GM23248 (cell line): ENCODE results near the gene PRR30. TPM values are rescaled to one million over a fixed set of nuclear protein-coding genes. Genes with fewer than 3 reads are reported as not detected.

Experiments used
- DNase-seq: peaks from one replicate; pipeline ENCODE4 v3.0.0-alpha.2; 2015
- H2AFZ ChIP-seq: fragments of 200-600 bp; sonication (generic); 2 replicates; pipeline ENCODE4 v1.6.1; 2016; ENCODE audit warnings: antibody characterized with exemption
- H3F3A ChIP-seq: fragments of 200-600 bp; sonication (generic); 2 replicates; pipeline ENCODE4 v1.6.1; 2016; ENCODE audit warnings: mild to moderate bottlenecking, antibody characterized with exemption, mixed run types; ENCODE audit not compliant: insufficient read depth
- H3K27ac ChIP-seq: fragments of 200-600 bp; sonication (generic); 2 replicates; pipeline ENCODE4 v1.5.1; 2016; ENCODE audit warnings: mild to moderate bottlenecking
- H3K27me3 ChIP-seq: fragments of 200-600 bp; sonication (generic); replicated peaks from 2 replicates; pipeline ENCODE4 v1.6.1; 2016; ENCODE audit warnings: mild to moderate bottlenecking; ENCODE audit not compliant: insufficient read depth
- H3K36me3 ChIP-seq: fragments of 200-600 bp; sonication (generic); 2 replicates; pipeline ENCODE4 v1.6.1; 2016; ENCODE audit warnings: low read depth, mild to moderate bottlenecking
- H3K4me1 ChIP-seq: fragments of 200-600 bp; sonication (generic); 2 replicates; pipeline ENCODE4 v1.6.1; 2016; ENCODE audit warnings: mild to moderate bottlenecking; ENCODE audit not compliant: insufficient read depth
- H3K4me2 ChIP-seq: fragments of 200-600 bp; sonication (generic); one replicate; pipeline ENCODE4 v1.6.1; 2016; ENCODE audit warnings: mild to moderate bottlenecking; ENCODE audit not compliant: unreplicated experiment
- H3K4me3 ChIP-seq: fragments of 200-600 bp; sonication (generic); 2 replicates; pipeline ENCODE4 v1.5.1; 2016; ENCODE audit warnings: mild to moderate bottlenecking
- H3K79me2 ChIP-seq: fragments of 200-600 bp; sonication (generic); 2 replicates; pipeline ENCODE4 v1.6.1; 2016; ENCODE audit warnings: mild to moderate bottlenecking; ENCODE audit not compliant: insufficient read depth
- H3K9ac ChIP-seq: fragments of 200-600 bp; sonication (generic); 2 replicates; pipeline ENCODE4 v1.6.1; 2016; ENCODE audit warnings: mild to moderate bottlenecking
- H3K9me2 ChIP-seq: fragments of 200-600 bp; sonication (generic); 2 replicates; pipeline ENCODE4 v1.6.1; 2016; ENCODE audit warnings: mixed run types, mild to moderate bottlenecking, moderate library complexity; ENCODE audit not compliant: insufficient read depth
- H3K9me3 ChIP-seq: fragments of 200-600 bp; sonication (generic); one replicate; pipeline ENCODE4 v1.6.1; 2017; ENCODE audit warnings: low read depth
- H4K20me1 ChIP-seq: fragments of 200-600 bp; sonication (generic); 2 replicates; pipeline ENCODE4 v1.6.0; 2016; ENCODE audit not compliant: insufficient read depth
- EZH2 ChIP-seq: fragments of 200-600 bp; sonication (generic); IDR thresholded peaks from 2 replicates; pipeline ENCODE4 v1.6.1; 2018; ENCODE audit warnings: antibody characterized with exemption, mild to moderate bottlenecking; ENCODE audit not compliant: insufficient read depth, poor library complexity, severe bottlenecking
- EZH2phosphoT487 ChIP-seq: fragments of 200-600 bp; sonication (generic); IDR thresholded peaks from 2 replicates; pipeline ENCODE4 v1.6.1; 2018; ENCODE audit warnings: antibody characterized with exemption, moderate library complexity, mild to moderate bottlenecking, low read depth; ENCODE audit not compliant: insufficient read depth
- WGBS, 2 experiments: methylation state at CpG; one replicate each; pipeline ENCODE4 v1.1.6; 2015 to 2017; ENCODE audit warnings: low lambda C conversion rate in 2 of 2, low coverage in 1 of 2; ENCODE audit errors: missing lambda C conversion rate in 2 of 2; 5-methylcytosine and 5-hydroxymethylcytosine counted together
- in situ Hi-C: fragments of 300-500 bp; cut with MboI; formaldehyde crosslinking; loops from 2 replicates; pipeline ENCODE4 v1.15.0; 2020
- polyA plus RNA-seq: library from polyadenylated mRNA; unstranded; fragments of >200 nt; fragmentation: Nextera tagmentation; extraction: Ambion mirVana; gene quantifications from 2 replicates; pipeline ENCODE4 v1.2.1, GENCODE V29; 2016
- total RNA-seq: library from RNA; depleted of rRNA; stranded (reverse); fragments of >200 nt; shearing (Covaris generic); gene quantifications from 2 replicates; pipeline ENCODE4 v1.2.3, GENCODE V29; 2014

PRR30 gene
- total and polyA plus RNA-seq, 2 experiments from 2014 or later = not detected

DNA sequence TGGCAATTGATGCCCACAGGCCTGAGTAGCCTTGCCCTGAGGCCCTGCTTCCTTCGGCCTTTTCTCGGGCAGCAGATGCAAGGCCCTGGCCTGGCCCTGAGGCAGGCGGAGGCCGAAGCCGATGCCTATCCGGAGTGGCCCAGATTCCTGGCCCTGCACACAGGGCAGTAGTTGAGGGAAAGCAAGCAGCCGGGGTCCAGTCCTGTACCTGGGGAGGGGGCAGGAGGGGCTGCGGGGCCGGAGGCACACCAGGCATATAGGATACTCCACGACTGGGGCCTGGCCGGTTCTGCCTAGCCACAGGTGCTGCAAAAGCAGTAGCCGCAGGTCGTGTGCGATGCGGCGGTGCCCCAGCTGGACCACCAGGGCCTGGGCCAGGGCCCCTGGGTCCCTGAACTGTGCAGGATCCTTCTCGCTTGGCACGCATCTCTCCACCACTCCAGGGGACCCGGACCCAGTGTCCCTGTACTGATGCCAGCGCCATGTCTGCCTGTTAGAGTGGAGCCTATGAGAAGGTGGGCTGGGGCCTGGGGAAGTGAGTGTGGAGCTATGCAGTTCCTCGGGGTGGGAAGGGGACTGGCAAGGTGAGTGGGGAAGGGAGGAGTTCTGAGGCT is 1.8 kb downstream of the PRR30 start:
- WGBS, 2 experiments = 85 to 92% methylated on average over 17 to 21 of the region's 21 CpGs
- no peaks in the 10 kb centered on the region; the same call in 1 of the 2 replicates for H3K27me3 ChIP-seq
- no peak overlapping the region for H3K4me2 ChIP-seq
- no peaks in the 10 kb centered on the region for H3F3A ChIP-seq
- peaks cover 11% of the 10 kb centered on the region; the same call in 1 of the 2 replicates for H3K4me1 ChIP-seq
- no peak overlapping the region for H3K9ac ChIP-seq
- H3K4me3 ChIP-seq = no peak overlapping the region
- DNase-seq = no peak
- no peaks in the 10 kb centered on the region for H3K9me2 ChIP-seq
- no peaks in the 10 kb centered on the region for H3K9me3 ChIP-seq
- H2AFZ ChIP-seq = no peak overlapping the region
- in situ Hi-C loops = no loop called here
- no peaks in the 10 kb centered on the region for H3K36me3 ChIP-seq
- H4K20me1 ChIP-seq = no peaks in the 10 kb centered on the region
- no peak overlapping the region for H3K27ac ChIP-seq
- peaks cover 20% of the 10 kb centered on the region for H3K79me2 ChIP-seq
- TF ChIP-seq EZH2 (no peak), EZH2phosphoT487 (no peak)

DNA sequence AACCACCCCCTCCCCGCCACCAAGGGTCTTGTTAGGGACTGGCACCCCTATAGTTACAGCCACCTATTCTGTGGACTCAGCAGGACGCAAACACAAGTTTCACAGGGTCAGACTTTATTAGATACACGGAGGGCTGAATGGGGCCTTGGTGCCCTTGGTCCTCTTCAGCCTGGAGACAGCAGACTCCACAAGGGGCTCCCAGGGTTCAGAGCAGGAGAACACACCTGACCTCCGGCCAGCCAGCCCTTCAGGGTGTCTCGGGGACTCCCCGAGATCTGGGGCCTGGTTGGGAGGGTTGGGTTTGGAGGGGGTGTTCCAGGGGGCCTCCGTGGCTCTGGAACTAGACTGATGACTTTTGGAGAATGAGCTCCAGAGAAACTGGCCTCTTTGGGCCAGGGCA is 2.5 kb downstream of the PRR30 start:
- no peak for DNase-seq
- H3K79me2 ChIP-seq = peaks cover 20% of the 10 kb centered on the region
- no peaks in the 10 kb centered on the region for H3K36me3 ChIP-seq
- H3K4me2 ChIP-seq = no peak overlapping the region
- H3K9me2 ChIP-seq = no peaks in the 10 kb centered on the region
- 84 to 89% methylated on average over 7 of the region's 7 CpGs for whole genome bisulfite sequencing, 2 experiments
- TF ChIP-seq EZH2phosphoT487 = no peak
- no peak for TF ChIP-seq EZH2
- H3K27me3 ChIP-seq = no peaks in the 10 kb centered on the region
- H2AFZ ChIP-seq = no peak overlapping the region
- no peaks in the 10 kb centered on the region for H4K20me1 ChIP-seq
- H3K9ac ChIP-seq = no peak overlapping the region
- H3K4me1 ChIP-seq = peaks cover 11% of the 10 kb centered on the region; the same call in 1 of the 2 replicates
- no peak overlapping the region for H3K27ac ChIP-seq
- H3K4me3 ChIP-seq = no peak overlapping the region
- in situ Hi-C loops = no loop called here
- H3F3A ChIP-seq = no peaks in the 10 kb centered on the region
- H3K9me3 ChIP-seq = no peaks in the 10 kb centered on the region

DNA sequence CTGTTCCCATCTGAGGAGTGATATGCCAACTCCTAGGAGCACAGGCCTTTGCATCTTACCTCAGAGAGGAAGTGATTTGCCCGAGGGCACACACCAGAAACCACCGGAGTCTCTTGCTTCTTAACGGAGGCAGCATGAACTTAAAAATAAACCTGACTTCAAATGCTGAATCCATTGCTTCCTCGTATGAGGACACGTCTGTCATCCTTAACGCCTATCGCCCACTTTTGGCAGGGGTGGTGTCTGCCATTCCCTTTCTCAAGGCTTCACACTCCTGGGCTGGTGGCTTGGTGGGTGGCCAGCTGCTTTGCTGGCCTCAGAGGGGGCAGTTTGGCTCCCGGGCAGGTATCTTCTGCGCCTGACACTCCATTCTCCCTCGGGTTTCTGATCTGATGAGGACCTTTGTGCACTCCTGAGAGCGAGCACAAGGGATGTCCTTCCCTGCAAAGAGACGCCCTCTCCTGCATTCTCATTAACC is 3.7 kb downstream of the PRR30 start:
- DNase-seq = no peak
- no peaks in the 10 kb centered on the region for H3K9me2 ChIP-seq
- no peaks in the 10 kb centered on the region for H3K9me3 ChIP-seq
- TF ChIP-seq EZH2phosphoT487 = no peak
- TF ChIP-seq EZH2 = no peak
- no peak overlapping the region for H3K9ac ChIP-seq
- WGBS, 2 experiments = 79 to 82% methylated on average over 12 of the region's 12 CpGs
- in situ Hi-C loops = no loop called here
- no peaks in the 10 kb centered on the region for H3K27me3 ChIP-seq
- H3K4me1 ChIP-seq = peaks cover 11% of the 10 kb centered on the region; the same call in 1 of the 2 replicates
- H3K27ac ChIP-seq = no peak overlapping the region
- H3K36me3 ChIP-seq = no peaks in the 10 kb centered on the region
- H3K4me3 ChIP-seq = no peak overlapping the region
- peak overlapping the region; percentile 95; the same call in 1 of the 2 replicates for H2AFZ ChIP-seq
- no peaks in the 10 kb centered on the region for H3F3A ChIP-seq
- peaks cover 20% of the 10 kb centered on the region for H3K79me2 ChIP-seq
- H4K20me1 ChIP-seq = no peaks in the 10 kb centered on the region
- H3K4me2 ChIP-seq = no peak overlapping the region

DNA sequence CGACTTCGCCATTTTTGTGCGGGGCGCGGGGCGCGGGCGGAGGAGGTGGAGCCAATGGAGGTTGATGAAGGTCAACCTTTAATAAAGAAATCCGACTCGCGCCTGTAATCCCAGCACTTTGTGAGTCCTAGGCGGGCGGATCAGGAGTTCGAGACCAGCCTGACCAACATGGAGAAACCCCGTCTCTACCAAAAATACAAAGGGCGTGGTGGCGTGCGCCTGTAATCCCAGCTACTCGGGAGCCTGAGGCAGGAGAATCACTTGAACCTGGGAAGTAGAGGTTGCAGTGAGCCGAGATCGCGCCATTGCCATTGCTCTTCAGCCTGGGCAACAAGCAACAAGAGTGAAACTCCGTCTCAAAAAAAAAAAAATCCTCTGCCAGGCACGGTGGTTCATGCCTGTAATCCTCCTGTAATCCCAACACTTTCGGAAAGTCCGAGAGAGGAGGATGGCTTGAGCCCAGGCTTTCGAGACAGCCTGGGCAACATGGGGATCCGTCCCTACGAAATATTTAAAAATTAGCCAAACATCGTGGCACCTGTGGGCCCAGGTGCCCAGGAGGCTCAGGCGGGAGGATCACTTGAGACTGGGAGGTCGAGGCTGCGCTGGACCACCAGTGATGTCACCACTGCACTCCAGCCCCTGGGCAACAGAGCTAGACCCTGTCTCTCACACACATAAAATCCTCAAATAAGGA is 4.3 kb downstream of the PRR30 start:
- Histone ChIP-seq H3K27me3 (no peaks in the 10 kb centered on the region), H3K4me3 (peak overlapping the region; percentile 96), H3F3A (no peaks in the 10 kb centered on the region), H3K9me2 (no peaks in the 10 kb centered on the region), H3K9me3 (no peaks in the 10 kb centered on the region), H3K27ac (no peak overlapping the region), H3K4me2 (no peak overlapping the region), H3K4me1 (peaks cover 11% of the 10 kb centered on the region; the same call in 1 of the 2 replicates), H3K9ac (0 out of 2 replicates have a peak overlapping the region, but pooled peaks have one; percentile 33), H3K36me3 (no peaks in the 10 kb centered on the region), H3K79me2 (peaks cover 20% of the 10 kb centered on the region), H2AFZ (peak overlapping the region; percentile 95), H4K20me1 (no peaks in the 10 kb centered on the region)
- in situ Hi-C loops = no loop called here
- TF ChIP-seq EZH2phosphoT487 (no peak), EZH2 (no peak)
- DNase-seq = no peak
- 53 to 55% methylated on average over 33 of the region's 33 CpGs for WGBS, 2 experiments
